ENCODE measurements around the gene RPL18. TPM values are rescaled to one million over a fixed set of nuclear protein-coding genes. Genes with fewer than 3 reads are reported as not detected.

Gene RPL18
- total and polyA plus RNA-seq, 2 donors (not counting 1 experiment from before 2014, with no cell fraction given): 1,166 to 2,054 TPM

GRCh38 chr19:48591021-48591420 lies 28.0 kb downstream of the RPL18 start:
- Histone ChIP-seq H4K20me1 (ENCODE audit: control insufficient read depth, extremely low read depth, insufficient read depth, low read length) (no peaks in the 10 kb centered on the region), H3K27me3 (ENCODE audit: control insufficient read depth, insufficient read depth, low read length) (no peaks in the 10 kb centered on the region), H3K4me1 (ENCODE audit: control insufficient read depth, extremely low read depth, insufficient read depth, low read length) (no peaks in the 10 kb centered on the region), H3K9ac (ENCODE audit: insufficient read depth, low read length) (no peak overlapping the region), H3K36me3 (ENCODE audit: control insufficient read depth, insufficient read depth, low read length) (no peaks in the 10 kb centered on the region), H2AFZ (ENCODE audit: low read length) (no peak overlapping the region), H3K4me2 (ENCODE audit: extremely low read depth, insufficient read depth, low read length) (no peak overlapping the region), H3K9me3 (ENCODE audit: control insufficient read depth, insufficient read depth, low read depth, low read length) (no peaks in the 10 kb centered on the region), H3K79me2 (ENCODE audit: control insufficient read depth, insufficient read depth, low read length) (no peaks in the 10 kb centered on the region), H3K4me3 (replicated peaks in 1 of 4; ENCODE audit: control extremely low read depth in 1 of 4, insufficient read depth in 1 of 4, low read depth in 3 of 4, low read length in 4 of 4) (no peak overlapping the region), H3K27ac (ENCODE audit: insufficient read depth, low read length) (no peak overlapping the region)
- DNase-seq (ENCODE audit: low read depth in 2 of 2): no peak
- TF ChIP-seq EZH2 (IDR thresholded peaks at IDR 0.05; ENCODE audit: low read length, missing control alignments): no peak
- no peak for TF ChIP-seq CTCF (conservative IDR thresholded peaks at IDR 0.05 in 1 of 2, IDR thresholded peaks at IDR 0.05 in 1 of 2; ENCODE audit: low read depth in 1 of 2, low read length in 2 of 2)

DNA sequence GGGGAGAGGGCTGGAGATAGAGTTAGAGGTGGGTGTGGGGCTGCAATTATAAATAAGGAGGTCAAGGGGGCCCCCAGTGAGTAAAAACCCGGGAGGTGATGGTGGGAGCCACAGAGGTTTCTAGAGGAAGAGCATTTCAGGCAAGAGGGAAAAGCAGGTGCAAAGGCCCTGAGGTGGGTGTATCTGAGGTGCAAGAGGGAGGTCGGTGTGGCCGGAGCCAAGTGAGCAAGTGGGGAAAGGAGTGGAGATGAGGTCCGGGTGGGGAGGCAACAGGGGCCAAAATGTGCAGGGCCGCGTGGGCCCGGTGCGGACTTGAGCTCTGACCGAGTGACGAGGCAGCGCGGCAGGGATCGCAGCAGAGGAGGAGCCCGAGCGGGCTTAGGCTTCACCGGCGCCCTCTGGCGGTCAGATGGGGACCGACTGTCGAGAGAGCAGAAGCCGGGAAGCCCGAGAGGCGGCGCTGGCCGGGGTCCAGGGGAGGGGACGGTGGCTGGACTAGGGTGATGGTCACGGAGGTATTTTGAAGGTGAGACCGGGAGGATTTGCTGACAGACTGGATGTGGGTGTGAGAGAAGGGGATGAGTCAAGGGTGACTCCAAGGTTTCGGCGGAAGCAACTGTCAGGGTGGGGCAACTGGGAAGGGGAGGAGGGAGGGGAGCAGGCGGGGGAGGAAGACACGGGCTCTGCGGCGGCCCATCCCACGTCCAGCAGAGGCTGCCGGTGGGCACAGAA lies 30.1 kb downstream of the RPL18 start:
- peak; percentile 74 to 81 for DNase-seq (ENCODE audit: low read depth in 2 of 2)
- H4K20me1 ChIP-seq (ENCODE audit: control insufficient read depth, extremely low read depth, insufficient read depth, low read length): no peaks in the 10 kb centered on the region
- H3K27ac ChIP-seq (ENCODE audit: insufficient read depth, low read length): no peak overlapping the region
- H3K36me3 ChIP-seq (ENCODE audit: control insufficient read depth, insufficient read depth, low read length): no peaks in the 10 kb centered on the region
- peak overlapping the region; percentile 90 for H2AFZ ChIP-seq (ENCODE audit: low read length)
- H3K4me1 ChIP-seq (ENCODE audit: control insufficient read depth, extremely low read depth, insufficient read depth, low read length): peaks cover 4% of the 10 kb centered on the region
- no peaks in the 10 kb centered on the region for H3K27me3 ChIP-seq (ENCODE audit: control insufficient read depth, insufficient read depth, low read length)
- H3K4me3 ChIP-seq (replicated peaks in 1 of 4; ENCODE audit: control extremely low read depth in 1 of 4, insufficient read depth in 1 of 4, low read depth in 3 of 4, low read length in 4 of 4): peak overlapping the region; percentile 26 to 56 (median 39)
- H3K79me2 ChIP-seq (ENCODE audit: control insufficient read depth, insufficient read depth, low read length): no peaks in the 10 kb centered on the region
- H3K9ac ChIP-seq (ENCODE audit: insufficient read depth, low read length): peak overlapping the region; percentile 24
- no peaks in the 10 kb centered on the region for H3K9me3 ChIP-seq (ENCODE audit: control insufficient read depth, insufficient read depth, low read depth, low read length)
- peak overlapping the region; percentile 79 for H3K4me2 ChIP-seq (ENCODE audit: extremely low read depth, insufficient read depth, low read length)
- TF ChIP-seq EZH2 (IDR thresholded peaks at IDR 0.05; ENCODE audit: low read length, missing control alignments) (no peak), CTCF (conservative IDR thresholded peaks at IDR 0.05 in 1 of 2, IDR thresholded peaks at IDR 0.05 in 1 of 2; ENCODE audit: low read depth in 1 of 2, low read length in 2 of 2) (peak; percentile 85 to 90)

DNA sequence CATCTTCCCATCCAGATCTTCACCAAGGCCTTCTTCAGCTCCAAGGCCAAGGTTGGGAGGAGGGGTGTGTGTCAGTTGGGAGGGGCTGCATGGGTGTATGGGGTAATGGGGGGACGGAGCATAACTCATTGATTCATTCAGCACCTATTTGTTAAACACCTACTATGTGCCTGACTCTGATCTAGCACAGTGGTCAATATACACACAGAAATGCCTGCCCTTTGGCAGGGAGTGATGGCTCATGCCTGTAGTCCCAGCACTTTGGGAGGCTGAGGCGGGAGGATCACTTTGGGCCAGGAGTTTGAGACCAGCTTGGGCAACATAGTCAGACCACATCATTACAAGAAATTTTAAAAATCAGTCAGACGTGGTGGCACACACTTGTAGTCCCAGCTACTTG lies 31.6 kb downstream of the RPL18 start:
- TF ChIP-seq EZH2 (IDR thresholded peaks at IDR 0.05; ENCODE audit: low read length, missing control alignments) (no peak), CTCF (conservative IDR thresholded peaks at IDR 0.05 in 1 of 2, IDR thresholded peaks at IDR 0.05 in 1 of 2; ENCODE audit: low read depth in 1 of 2, low read length in 2 of 2) (no peak)
- Histone ChIP-seq H3K9ac (ENCODE audit: insufficient read depth, low read length) (no peak overlapping the region), H3K4me2 (ENCODE audit: extremely low read depth, insufficient read depth, low read length) (no peak overlapping the region)

More for the DNA sequence above, 31.6 kb downstream of the RPL18 start:
- H3K4me3 ChIP-seq (replicated peaks in 1 of 4; ENCODE audit: control extremely low read depth in 1 of 4, insufficient read depth in 1 of 4, low read depth in 3 of 4, low read length in 4 of 4): no peak overlapping the region
- no peaks in the 10 kb centered on the region for H3K79me2 ChIP-seq (ENCODE audit: control insufficient read depth, insufficient read depth, low read length)
- H4K20me1 ChIP-seq (ENCODE audit: control insufficient read depth, extremely low read depth, insufficient read depth, low read length): no peaks in the 10 kb centered on the region
- H3K36me3 ChIP-seq (ENCODE audit: control insufficient read depth, insufficient read depth, low read length): no peaks in the 10 kb centered on the region
- H3K9me3 ChIP-seq (ENCODE audit: control insufficient read depth, insufficient read depth, low read depth, low read length): no peaks in the 10 kb centered on the region
- H3K27me3 ChIP-seq (ENCODE audit: control insufficient read depth, insufficient read depth, low read length): no peaks in the 10 kb centered on the region
- DNase-seq (ENCODE audit: low read depth in 2 of 2): no peak
- H2AFZ ChIP-seq (ENCODE audit: low read length): no peak overlapping the region
- H3K27ac ChIP-seq (ENCODE audit: insufficient read depth, low read length): no peak overlapping the region
- H3K4me1 ChIP-seq (ENCODE audit: control insufficient read depth, extremely low read depth, insufficient read depth, low read length): peaks cover 4% of the 10 kb centered on the region

Data from fibroblast of lung (primary cell).